ENCODE results near the gene IGFBP7.

The IGFBP7 gene

DNA sequence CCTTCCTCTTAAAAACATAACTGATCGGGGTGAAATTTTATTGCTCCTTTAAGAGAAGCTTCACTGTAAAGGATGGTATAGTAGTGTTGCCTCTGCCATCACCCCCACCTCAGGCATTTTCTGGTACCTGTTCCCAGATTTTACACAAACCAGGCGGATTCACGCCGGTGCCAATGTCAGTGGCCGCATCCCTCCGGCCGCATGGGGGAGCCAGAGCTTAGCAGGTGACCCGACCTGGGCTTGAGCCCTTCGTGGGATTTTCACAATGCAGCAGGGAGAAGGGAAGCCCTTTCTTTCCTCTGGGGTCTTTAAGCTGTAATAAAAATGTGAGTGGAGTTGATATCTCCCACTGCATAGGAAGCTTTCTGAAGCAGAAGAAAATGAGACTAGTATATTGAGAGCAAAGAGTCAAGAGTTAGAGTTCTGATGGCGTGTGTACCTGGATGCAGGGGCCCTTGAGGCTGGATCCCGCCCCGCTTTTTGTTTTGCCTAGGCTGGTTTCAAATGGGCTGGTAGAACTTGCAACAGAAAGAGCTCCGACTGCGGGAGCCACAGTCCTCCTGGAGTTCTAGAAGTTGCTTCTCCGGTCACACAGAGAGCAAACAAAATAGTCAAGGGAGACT, 72.1 kb downstream of the IGFBP7 start:
- DNase-seq: no peak

DNA sequence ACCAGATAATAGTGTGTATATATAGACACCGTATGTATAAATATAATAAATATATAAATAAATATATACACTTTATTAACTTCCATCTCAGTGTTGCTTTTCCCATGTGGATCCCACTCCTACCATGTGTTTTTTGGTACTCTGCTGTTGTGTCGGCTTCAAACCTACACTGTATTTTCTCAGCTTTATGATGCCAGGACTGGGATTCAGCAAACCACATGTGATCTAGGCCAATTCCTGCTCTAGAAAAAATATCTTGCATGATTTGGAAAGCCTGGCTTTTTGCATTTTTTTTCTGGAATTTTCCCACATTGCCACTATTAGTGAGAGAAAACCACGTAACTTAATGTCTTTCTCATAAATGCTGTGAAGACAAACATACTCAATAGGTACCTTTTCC, 75.7 kb downstream of the IGFBP7 start:
- no peak for DNase-seq

DNA sequence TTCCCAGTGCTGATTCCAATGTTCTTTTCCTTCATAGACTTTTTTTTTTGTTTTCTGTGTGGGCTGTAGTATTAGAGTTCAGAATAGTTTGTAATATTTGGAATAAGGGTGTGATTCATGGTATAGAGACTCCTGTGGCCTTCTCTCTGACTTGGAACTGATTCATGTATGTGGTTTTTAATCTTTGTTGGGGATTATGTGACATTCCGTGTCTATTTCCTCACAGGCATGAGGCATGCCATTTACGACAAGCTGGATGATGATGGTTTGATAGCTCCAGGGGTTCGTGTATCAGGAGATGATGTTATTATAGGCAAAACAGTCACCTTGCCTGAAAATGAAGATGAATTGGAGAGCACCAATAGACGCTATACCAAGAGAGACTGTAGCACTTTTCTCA, 87.1 kb downstream of the IGFBP7 start:
- DNase-seq: no peak

DNA sequence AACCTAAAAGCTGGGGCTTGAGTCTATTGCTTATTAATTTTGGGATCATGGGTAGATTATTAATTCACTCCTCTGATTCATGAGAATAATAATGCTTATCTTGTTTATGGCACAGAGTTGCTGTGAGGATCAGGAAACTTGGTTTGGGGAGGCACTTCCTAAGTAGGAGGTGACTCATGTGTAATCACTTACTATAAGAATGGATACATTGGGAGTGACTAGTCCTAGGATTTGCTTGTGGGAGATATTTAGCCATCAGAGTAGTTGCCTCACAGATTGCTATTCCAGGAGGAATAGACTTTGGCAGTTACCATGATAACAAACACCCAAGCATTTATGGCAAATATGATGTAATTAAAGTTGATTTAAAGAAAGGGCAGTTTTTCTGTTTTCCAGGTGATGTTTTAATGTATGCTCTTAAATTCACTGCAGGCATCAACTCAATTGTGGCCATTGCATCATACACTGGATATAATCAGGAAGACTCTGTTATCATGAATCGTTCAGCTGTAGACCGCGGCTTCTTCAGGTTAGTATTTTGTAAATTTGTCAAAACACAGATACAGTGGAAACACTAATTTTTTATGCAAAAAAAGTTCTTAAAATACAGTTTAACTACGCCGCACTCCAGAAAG, 89.6 kb downstream of the IGFBP7 start:
- DNase-seq: no peak

DNA sequence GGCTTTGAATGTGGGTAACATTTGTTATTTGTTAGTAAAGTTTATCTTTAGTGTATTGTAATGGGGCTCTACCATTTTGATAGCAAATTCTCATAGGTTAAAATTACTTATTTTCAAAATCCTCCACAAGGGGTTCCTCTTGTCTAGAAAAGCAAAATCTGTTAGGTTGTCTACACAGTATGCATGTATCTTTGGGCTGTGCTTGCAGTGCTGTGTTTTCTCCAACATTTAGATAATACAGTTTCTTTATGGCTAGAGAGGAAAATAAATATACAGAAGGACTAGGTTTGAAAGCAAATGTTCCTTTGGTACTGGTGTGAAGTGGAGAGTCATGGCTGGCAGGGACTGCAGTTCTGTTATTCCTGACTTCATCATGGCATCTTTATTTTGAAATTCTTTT, 91.2 kb downstream of the IGFBP7 start:
- DNase-seq: no peak

DNA sequence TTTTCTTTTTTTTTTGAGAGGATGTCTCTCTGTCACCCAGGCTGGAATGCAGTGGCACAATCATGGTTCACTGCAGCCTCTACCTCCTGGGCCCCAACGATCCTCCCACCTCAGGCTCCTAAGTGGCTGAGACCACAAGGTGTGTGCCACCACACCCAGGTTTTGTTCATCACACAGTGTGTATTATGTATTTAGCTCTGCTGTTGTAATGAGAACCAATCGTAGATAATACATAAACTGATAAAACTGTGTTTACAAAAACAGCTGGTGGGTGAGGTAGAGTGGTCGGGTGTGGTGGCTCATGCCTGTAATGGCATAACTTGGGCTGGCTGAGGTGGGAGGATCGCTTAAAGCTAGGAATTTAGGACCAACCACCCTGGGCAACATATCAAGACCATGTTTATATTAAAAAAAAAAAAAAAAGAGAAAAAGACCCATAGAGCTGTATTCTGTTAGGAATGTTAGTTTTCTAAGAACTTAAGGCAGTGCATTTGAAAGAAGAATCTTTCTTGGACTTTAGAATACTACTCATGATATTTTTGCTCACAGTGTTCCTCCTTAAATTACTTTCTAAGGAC, 96.6 kb downstream of the IGFBP7 start:
- no peak for DNase-seq

DNA sequence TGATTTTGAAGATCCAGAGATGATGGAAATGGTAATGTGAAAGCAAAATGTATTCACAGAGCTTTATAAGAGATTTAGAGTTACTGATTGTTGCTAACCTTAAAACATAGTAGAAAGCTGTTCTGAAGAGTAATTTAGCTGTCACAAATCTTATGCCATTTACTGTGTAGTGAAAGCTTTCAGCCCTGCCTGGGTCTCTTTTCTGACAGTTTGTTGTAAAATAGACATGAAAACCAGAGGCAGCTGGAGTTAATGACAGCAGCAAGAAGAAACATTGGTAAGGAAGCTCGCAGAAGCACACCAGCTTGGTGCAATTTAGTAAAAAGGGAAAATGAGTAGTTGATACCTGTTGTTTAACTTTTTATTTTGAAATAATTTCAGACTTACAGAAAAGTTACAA, 110.4 kb downstream of the IGFBP7 start:
- no peak for DNase-seq

DNA sequence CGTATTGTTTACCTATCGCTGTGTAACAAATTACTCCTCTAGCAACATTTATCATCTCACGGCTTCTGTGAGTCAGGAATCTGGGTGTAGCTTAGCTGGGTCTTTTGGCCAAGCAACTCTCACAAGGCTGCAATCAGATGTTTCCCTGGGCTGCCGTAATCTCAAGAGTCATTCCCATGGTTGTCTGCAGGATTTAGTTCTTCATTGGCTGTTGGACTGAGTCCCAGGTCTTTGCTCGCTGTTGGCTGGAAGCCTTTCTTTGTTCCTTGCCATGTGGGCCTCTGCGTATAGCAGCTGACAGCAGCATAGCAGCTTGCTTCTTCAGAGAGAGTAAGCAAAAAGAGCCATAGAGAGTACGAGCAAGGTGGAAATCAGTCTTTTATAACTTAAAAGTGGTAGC, 114.7 kb downstream of the IGFBP7 start:
- DNase-seq: peak; percentile 89

DNA sequence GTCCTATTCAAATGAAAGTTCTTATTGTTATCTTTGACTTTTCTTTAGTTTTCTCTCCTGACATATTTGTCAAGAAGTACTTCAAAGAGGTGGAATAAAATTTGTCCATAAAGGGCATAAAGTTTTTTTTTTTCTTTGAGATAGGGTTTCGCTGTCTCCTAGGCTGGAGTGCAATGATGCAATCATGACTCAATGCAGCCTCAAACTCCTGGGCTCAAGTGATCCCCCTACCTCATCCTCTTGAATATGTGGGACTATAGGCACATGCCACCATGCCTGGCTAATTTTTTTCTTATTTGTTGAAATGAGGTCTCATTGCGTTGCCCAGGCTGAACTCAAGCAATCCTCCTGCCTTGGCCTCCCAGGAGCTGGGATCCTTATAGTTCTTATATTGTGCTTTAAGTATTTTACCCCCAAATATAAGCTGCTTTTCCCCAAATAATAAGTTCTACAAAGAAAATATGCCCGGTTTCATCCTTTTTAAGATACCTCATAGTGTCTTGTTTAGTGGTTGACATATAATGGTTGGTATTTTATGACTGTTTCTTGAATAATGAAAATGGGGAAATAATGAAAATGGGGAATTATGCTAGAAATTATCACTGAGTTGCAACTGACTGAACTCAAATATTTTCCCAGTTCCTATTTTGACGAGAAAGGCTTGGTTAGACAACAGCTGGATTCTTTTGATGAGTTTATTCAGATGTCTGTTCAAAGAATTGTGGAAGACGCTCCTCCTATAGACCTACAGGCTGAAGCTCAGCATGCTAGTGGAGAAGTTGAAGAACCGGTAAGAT, 119.9 kb downstream of the IGFBP7 start:
- DNase-seq: no peak

DNA sequence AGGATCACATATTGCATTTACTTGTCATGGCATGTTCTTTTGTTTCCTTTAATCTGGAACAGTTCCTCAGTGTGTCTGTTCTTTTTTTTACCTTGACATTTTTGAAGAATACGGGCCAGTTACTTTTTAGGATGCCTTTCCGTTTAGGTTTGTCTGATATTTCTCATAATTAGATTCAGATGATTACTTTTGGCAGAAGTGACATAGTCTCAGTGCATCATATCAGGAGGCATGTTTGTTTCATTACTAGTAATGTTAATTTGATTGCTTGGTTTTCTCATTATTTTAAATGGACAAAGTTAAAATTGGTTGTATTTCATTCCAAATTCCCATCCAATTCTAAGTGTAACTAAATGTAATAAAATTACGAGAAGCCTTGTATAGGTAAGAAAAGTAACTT, 123.2 kb downstream of the IGFBP7 start:
- DNase-seq: no peak

DNA sequence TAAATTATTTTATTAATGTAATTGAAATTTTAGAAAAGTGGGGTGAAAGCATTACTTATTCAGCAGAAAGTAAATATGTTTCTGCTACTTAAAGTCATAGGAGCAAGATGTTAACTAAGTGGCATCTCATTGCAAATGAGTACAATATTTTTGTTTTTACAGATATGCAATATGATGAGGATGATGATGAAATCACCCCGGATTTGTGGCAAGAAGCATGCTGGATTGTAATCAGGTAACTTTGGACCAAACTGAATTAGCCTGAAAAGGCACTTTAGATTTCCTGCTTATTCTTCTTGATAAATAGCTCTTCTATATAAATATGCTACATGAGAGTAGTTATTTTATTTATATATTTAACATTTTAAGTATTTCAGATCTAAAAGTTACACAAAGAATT, 124.0 kb downstream of the IGFBP7 start:
- no peak for DNase-seq

DNA sequence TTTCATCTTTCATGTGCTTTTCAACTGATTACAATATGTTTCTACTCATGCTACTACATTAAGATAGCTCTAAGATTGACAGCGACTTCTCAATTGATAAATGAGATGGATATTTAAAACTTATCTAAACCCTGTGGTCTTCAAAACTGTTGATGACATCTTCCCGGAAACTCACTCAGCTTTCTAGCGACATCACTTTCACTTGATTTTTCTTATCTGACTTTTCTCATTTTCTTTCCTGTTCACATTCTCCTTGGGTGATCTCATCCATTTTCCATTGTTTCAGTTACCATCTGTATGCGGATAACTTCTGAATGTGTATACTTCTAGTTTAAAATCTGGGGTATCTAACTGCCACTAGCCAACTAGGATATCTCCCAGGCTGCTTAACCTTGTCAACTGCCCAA, 128.4 kb downstream of the IGFBP7 start:
- no peak for DNase-seq
